ENCODE measurements around the gene CLSTN3.

CLSTN3 gene

DNA sequence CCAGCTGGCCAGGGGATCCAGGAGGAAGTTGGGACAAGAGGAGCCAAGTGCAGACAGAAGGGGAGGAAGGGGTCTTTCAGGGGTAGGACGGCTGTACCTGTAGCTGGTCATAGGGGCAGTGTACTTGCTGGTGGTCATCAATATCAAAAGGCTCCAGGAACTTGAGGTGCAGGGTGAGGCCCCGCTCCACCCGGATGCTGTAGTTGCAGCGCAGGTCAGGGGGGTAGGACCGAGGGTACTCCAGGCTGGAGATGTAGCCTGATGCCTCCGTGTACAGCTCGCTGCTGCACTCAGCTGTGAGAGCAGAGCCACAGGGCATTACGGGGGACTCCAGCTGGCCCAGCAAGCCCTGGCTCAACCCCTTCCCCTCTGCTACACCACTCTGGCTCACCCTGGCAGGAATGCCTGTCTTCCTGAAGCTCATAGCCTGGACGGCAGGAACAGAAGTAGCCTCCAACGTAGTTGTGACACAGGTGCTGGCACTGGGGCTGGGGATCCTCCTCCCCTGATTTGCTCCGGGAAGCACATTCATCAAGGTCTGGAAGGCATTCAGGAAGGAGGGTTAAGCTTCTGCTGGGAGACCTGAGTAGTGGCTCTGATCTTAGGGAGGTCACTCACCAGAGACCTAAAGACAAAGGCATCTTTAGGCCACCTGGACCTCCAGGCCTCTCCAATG lies 40.8 kb upstream of the CLSTN3 start:
- Histone ChIP-seq H3K36me3 (replicated peaks; ENCODE audit: insufficient read depth, low read length) (no peaks in the 10 kb centered on the region), H3K9me3 (replicated peaks; ENCODE audit: insufficient read depth, low read length) (no peaks in the 10 kb centered on the region), H3K79me2 (ENCODE audit: low read length) (no peaks in the 10 kb centered on the region), H3K27ac (ENCODE audit: low read length) (no peak overlapping the region), H3F3A (ENCODE audit: insufficient read depth, low read length) (no peaks in the 10 kb centered on the region), H3K4me1 (ENCODE audit: low read length) (peaks cover 5% of the 10 kb centered on the region; the same call in 1 of the 2 replicates), H4K20me1 (ENCODE audit: insufficient read depth, low read length) (no peaks in the 10 kb centered on the region), H3K4me3 (ENCODE audit: low read length) (no peak overlapping the region), H3K27me3 (replicated peaks; ENCODE audit: insufficient read depth, low read length) (no peaks in the 10 kb centered on the region), H3K9ac (ENCODE audit: low read length) (no peak overlapping the region), H3K4me2 (ENCODE audit: low read depth, low read length) (no peak overlapping the region), H3K9me2 (replicated peaks; ENCODE audit: insufficient read depth, low read length) (no peaks in the 10 kb centered on the region), H2AFZ (ENCODE audit: low read length) (no peak overlapping the region)
- TF ChIP-seq EZH2 (optimal IDR thresholded peaks at IDR 0.05; ENCODE audit: low read depth, low read length), result no peak
- TF ChIP-seq EZH2phosphoT487 (IDR thresholded peaks at IDR 0.05; ENCODE audit: low read length), result no peak
- TF ChIP-seq, protein P1, sequence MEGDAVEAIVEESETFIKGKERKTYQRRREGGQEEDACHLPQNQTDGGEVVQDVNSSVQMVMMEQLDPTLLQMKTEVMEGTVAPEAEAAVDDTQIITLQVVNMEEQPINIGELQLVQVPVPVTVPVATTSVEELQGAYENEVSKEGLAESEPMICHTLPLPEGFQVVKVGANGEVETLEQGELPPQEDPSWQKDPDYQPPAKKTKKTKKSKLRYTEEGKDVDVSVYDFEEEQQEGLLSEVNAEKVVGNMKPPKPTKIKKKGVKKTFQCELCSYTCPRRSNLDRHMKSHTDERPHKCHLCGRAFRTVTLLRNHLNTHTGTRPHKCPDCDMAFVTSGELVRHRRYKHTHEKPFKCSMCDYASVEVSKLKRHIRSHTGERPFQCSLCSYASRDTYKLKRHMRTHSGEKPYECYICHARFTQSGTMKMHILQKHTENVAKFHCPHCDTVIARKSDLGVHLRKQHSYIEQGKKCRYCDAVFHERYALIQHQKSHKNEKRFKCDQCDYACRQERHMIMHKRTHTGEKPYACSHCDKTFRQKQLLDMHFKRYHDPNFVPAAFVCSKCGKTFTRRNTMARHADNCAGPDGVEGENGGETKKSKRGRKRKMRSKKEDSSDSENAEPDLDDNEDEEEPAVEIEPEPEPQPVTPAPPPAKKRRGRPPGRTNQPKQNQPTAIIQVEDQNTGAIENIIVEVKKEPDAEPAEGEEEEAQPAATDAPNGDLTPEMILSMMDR (IDR thresholded peaks at IDR 0.05; ENCODE audit: low read length), result no peak
- DNase-seq, result no peak

DNA sequence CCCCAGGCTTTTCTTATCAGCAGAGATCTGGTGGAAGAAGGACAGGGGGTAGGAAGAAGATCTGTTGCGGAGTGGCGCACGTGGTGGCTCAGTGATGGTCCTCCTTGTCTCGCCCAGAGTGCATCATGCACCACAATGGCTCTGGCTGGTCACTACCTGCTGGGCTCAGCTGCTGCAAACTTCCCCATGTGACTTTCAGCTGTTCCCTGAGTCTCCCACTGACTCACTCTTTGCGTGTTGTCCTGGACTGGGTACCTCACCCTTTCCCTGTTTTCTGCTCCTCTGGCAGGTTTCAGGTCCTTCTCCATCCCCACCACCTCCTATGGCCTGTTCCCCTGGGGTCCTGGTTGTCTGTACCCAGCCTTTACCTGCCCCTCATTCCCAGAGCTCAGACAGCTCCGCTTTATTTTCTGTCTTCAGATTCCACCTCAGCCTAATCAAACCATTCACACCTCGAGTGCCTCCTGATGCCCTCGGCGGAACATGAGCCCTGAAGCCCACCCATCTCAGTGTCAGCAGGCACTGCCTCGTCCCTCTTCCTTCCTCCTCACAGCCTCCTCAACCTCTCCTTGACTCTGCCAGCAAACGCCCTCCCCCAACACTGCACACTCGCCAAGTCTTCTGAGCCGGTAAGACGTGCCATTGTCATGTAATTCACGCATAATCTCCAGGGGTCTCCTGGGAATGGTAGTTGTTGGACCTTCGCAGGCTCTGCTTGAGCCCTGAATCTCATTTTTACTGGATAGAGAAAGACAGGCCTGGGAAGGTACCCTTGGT lies 39.8 kb upstream of the CLSTN3 start:
- H3K36me3 ChIP-seq (replicated peaks; ENCODE audit: insufficient read depth, low read length), result no peaks in the 10 kb centered on the region
- no peaks in the 10 kb centered on the region for H3K9me3 ChIP-seq (replicated peaks; ENCODE audit: insufficient read depth, low read length)
- H3K9me2 ChIP-seq (replicated peaks; ENCODE audit: insufficient read depth, low read length), result no peaks in the 10 kb centered on the region
- H3K27ac ChIP-seq (ENCODE audit: low read length), result no peak overlapping the region
- no peaks in the 10 kb centered on the region for H4K20me1 ChIP-seq (ENCODE audit: insufficient read depth, low read length)
- H3K4me2 ChIP-seq (ENCODE audit: low read depth, low read length), result no peak overlapping the region
- TF ChIP-seq, protein P1 (IDR thresholded peaks at IDR 0.05; ENCODE audit: low read length), result no peak
- no peak for TF ChIP-seq EZH2phosphoT487 (IDR thresholded peaks at IDR 0.05; ENCODE audit: low read length)
- TF ChIP-seq EZH2 (optimal IDR thresholded peaks at IDR 0.05; ENCODE audit: low read depth, low read length), result no peak
- H3K27me3 ChIP-seq (replicated peaks; ENCODE audit: insufficient read depth, low read length), result no peaks in the 10 kb centered on the region
- H3K9ac ChIP-seq (ENCODE audit: low read length), result no peak overlapping the region
- no peak overlapping the region for H2AFZ ChIP-seq (ENCODE audit: low read length)
- DNase-seq, result no peak
- H3K79me2 ChIP-seq (ENCODE audit: low read length), result no peaks in the 10 kb centered on the region
- H3K4me1 ChIP-seq (ENCODE audit: low read length), result peaks cover 5% of the 10 kb centered on the region; the same call in 1 of the 2 replicates
- no peak overlapping the region for H3K4me3 ChIP-seq (ENCODE audit: low read length)
- H3F3A ChIP-seq (ENCODE audit: insufficient read depth, low read length), result no peaks in the 10 kb centered on the region

DNA sequence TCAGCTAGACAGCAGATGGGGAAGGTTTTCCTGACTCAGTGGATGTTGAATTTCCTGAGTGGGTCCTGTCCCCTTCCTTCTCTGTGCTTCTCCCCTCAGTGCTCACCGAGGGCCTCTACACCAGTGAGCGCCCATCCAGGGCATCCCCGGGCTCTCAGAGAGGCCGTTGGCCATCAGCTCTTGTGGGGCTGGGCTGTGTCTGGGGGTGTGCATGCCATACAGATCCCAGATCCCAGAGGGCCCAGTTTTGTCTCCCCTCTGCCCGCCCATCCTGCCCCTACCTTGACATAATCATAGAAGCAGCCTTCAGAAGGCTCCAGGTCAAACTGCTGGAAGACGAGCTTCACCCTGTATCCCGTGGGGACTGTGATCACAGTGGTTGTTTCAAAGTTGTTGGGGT lies 39.0 kb upstream of the CLSTN3 start:
- H3K79me2 ChIP-seq (ENCODE audit: low read length), result no peaks in the 10 kb centered on the region
- TF ChIP-seq EZH2 (optimal IDR thresholded peaks at IDR 0.05; ENCODE audit: low read depth, low read length) (no peak), EZH2phosphoT487 (IDR thresholded peaks at IDR 0.05; ENCODE audit: low read length) (no peak)
- TF ChIP-seq, protein P1 (IDR thresholded peaks at IDR 0.05; ENCODE audit: low read length), result no peak
- H3F3A ChIP-seq (ENCODE audit: insufficient read depth, low read length), result no peaks in the 10 kb centered on the region
- H3K4me3 ChIP-seq (ENCODE audit: low read length), result no peak overlapping the region
- H2AFZ ChIP-seq (ENCODE audit: low read length), result no peak overlapping the region
- peaks cover 5% of the 10 kb centered on the region; the same call in 1 of the 2 replicates for H3K4me1 ChIP-seq (ENCODE audit: low read length)
- H3K4me2 ChIP-seq (ENCODE audit: low read depth, low read length), result no peak overlapping the region
- H3K9ac ChIP-seq (ENCODE audit: low read length), result no peak overlapping the region
- H3K9me3 ChIP-seq (replicated peaks; ENCODE audit: insufficient read depth, low read length), result no peaks in the 10 kb centered on the region
- no peaks in the 10 kb centered on the region for H3K9me2 ChIP-seq (replicated peaks; ENCODE audit: insufficient read depth, low read length)
- H3K27me3 ChIP-seq (replicated peaks; ENCODE audit: insufficient read depth, low read length), result no peaks in the 10 kb centered on the region
- no peak overlapping the region for H3K27ac ChIP-seq (ENCODE audit: low read length)
- H4K20me1 ChIP-seq (ENCODE audit: insufficient read depth, low read length), result no peaks in the 10 kb centered on the region
- DNase-seq, result no peak
- no peaks in the 10 kb centered on the region for H3K36me3 ChIP-seq (replicated peaks; ENCODE audit: insufficient read depth, low read length)
